Lung (tissue), 12 donors: ENCODE measurements around the gene RWDD2A. TPM values are rescaled to one million over a fixed set of nuclear protein-coding genes. Genes with fewer than 3 reads are reported as not detected.

Source experiments
- ATAC-seq: fragments of 200-7000 bp; cut with Tn5 transposase; one replicate; pipeline ENCODE4 v1.9.1; 2020; ENCODE audit warnings: moderate number of reproducible peaks; ENCODE audit not compliant: insufficient read depth, low FRiP score
- DNase-seq, 3 donors: peaks; one replicate each; pipeline ENCODE4 v3.0.0-alpha.2; 2013 to 2017
- H3K27ac ChIP-seq, 2 donors: one replicate each; pipeline ENCODE4 v1.5.1; 2013; ENCODE audit warnings: mild to moderate bottlenecking in 2 of 2, moderate library complexity in 2 of 2, control low read depth in 1 of 2, inconsistent platforms in 1 of 2, low read depth in 1 of 2, low read length in 1 of 2
- H3K27me3 ChIP-seq, 3 donors: one replicate each; pipeline ENCODE4 v1.5.1; 2013; ENCODE audit warnings: low read length in 2 of 3; ENCODE audit not compliant: control insufficient read depth in 3 of 3, insufficient read depth in 3 of 3
- H3K36me3 ChIP-seq, 4 donors: one replicate each; pipeline ENCODE4 v1.5.1; 2013; ENCODE audit warnings: low read length in 4 of 4, mild to moderate bottlenecking in 1 of 4, moderate library complexity in 1 of 4; ENCODE audit not compliant: control insufficient read depth in 4 of 4, insufficient read depth in 4 of 4
- H3K4me1 ChIP-seq, 5 donors: one replicate each; pipeline ENCODE4 v1.5.1; 2013; ENCODE audit warnings: low read length in 5 of 5, mild to moderate bottlenecking in 2 of 5, moderate library complexity in 1 of 5; ENCODE audit not compliant: control insufficient read depth in 5 of 5, insufficient read depth in 5 of 5
- H3K4me3 ChIP-seq: one replicate; pipeline ENCODE4 v1.5.1; 2013; ENCODE audit warnings: mild to moderate bottlenecking, control low read depth, moderate library complexity
- H3K9ac ChIP-seq, 2 donors: one replicate each; pipeline ENCODE4 v1.5.1; 2013; ENCODE audit warnings: low read length in 2 of 2, control low read depth in 1 of 2; ENCODE audit not compliant: insufficient read depth in 1 of 2
- H3K9me3 ChIP-seq, 4 donors: one replicate each; pipeline ENCODE4 v1.5.1; 2013; ENCODE audit warnings: low read length in 3 of 4, mild to moderate bottlenecking in 1 of 4, moderate library complexity in 1 of 4; ENCODE audit not compliant: control insufficient read depth in 4 of 4, insufficient read depth in 3 of 4
- WGBS, 2 donors: extraction: QIAGEN DNeasy Blood & Tissue Kit; methylation state at CpG; one replicate each; pipeline ENCODE4 v1.1.7; 2013; 5-methylcytosine and 5-hydroxymethylcytosine counted together
- polyA plus RNA-seq, 2 donors: library from polyadenylated mRNA; stranded (reverse); fragments of 200-250 nt; gene quantifications; one replicate each; pipeline ENCODE4 v1.2.1, GENCODE V29; 2013
- total RNA-seq, 2 donors: library from RNA; depleted of rRNA in 1 of 2; stranded (reverse); fragments of >200 nt in 1 of 2; gene quantifications; one replicate each; pipeline ENCODE4 v1.2.1, GENCODE V29; 2014 to 2021
- TF ChIP-seq, protein P1 (sequence below): IDR thresholded peaks from 2 replicates; pipeline ENCODE4 v1.5.1; 2012; ENCODE audit warnings: mild to moderate bottlenecking; ENCODE audit errors: control extremely low read depth, extremely low read depth
- donor health status: control.
- donor health status: control.
- donor health status: Bipolar disorder and iron deficiency.
- donor health status: healthy.
- donor health status: DM: yes; HTN: yes; CAD: no.

The RWDD2A gene
- total and polyA plus RNA-seq, 4 donors: 1.8 to 3.6 (median 2.6) TPM

- Histone ChIP-seq H3K9me3 (no peaks in the 10 kb centered on the region), H3K27me3 (no peaks in the 10 kb centered on the region), H3K4me1 (peaks cover 0 to 7% (median 0%) of the 10 kb centered on the region in 5 donors), H3K36me3 (peaks cover 7 to 31% (median 14%) of the 10 kb centered on the region in 4 donors), H3K4me3 (no peak overlapping the region), H3K9ac (no peak overlapping the region), H3K27ac (no peak overlapping the region)
- DNase-seq: no peak
- WGBS, 2 donors: 88 to 93% methylated on average over 4 of the region's 4 CpGs
- TF ChIP-seq, protein P1, sequence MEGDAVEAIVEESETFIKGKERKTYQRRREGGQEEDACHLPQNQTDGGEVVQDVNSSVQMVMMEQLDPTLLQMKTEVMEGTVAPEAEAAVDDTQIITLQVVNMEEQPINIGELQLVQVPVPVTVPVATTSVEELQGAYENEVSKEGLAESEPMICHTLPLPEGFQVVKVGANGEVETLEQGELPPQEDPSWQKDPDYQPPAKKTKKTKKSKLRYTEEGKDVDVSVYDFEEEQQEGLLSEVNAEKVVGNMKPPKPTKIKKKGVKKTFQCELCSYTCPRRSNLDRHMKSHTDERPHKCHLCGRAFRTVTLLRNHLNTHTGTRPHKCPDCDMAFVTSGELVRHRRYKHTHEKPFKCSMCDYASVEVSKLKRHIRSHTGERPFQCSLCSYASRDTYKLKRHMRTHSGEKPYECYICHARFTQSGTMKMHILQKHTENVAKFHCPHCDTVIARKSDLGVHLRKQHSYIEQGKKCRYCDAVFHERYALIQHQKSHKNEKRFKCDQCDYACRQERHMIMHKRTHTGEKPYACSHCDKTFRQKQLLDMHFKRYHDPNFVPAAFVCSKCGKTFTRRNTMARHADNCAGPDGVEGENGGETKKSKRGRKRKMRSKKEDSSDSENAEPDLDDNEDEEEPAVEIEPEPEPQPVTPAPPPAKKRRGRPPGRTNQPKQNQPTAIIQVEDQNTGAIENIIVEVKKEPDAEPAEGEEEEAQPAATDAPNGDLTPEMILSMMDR: no peak
- no peak for ATAC-seq
Measured at GRCh38 chr6:83153883-83154521, 39.2 kb upstream of the RWDD2A start.

DNA sequence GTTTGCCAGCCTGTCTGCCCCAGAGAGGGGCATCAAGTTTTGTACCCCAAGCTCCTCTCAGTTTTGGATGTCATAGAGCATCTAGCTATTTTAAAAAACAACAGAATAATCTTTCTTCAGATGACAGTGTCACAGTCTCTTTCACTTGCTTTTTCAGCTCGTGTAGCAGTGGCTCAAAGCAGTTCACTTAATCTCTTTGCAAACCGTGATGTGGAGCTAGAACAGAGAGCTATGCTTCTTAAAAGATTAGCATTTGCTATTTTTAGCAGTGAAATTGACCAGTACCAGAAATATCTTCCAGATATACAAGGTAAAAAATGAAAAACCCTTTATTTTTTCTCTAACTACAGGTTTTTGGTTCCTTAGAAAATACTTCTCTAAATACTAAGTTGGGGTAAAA is 37.4 kb upstream of the RWDD2A start:
- no peak overlapping the region for H3K4me3 ChIP-seq
- WGBS, 2 donors: 87 to 90% methylated on average over 2 of the region's 2 CpGs

GRCh38 chr6:83160167-83160566 is 33.0 kb upstream of the RWDD2A start:
- Histone ChIP-seq H3K9me3 (no peaks in the 10 kb centered on the region), H3K27ac (no peak overlapping the region), H3K4me3 (no peak overlapping the region), H3K36me3 (peaks cover 10 to 27% (median 23%) of the 10 kb centered on the region in 4 donors), H3K27me3 (no peaks in the 10 kb centered on the region), H3K4me1 (peaks cover 0 to 7% (median 0%) of the 10 kb centered on the region in 5 donors), H3K9ac (no peak overlapping the region)
- DNase-seq (no peak), ATAC-seq (no peak)
- 83 to 91% methylated on average over 1 of the region's 1 CpG for WGBS, 2 donors
- TF ChIP-seq, protein P1: no peak

More for the DNA sequence above, 37.4 kb upstream of the RWDD2A start:
- Histone ChIP-seq H3K27me3 (no peaks in the 10 kb centered on the region), H3K27ac (no peak overlapping the region), H3K9me3 (no peaks in the 10 kb centered on the region), H3K36me3 (peaks cover 14 to 32% (median 19%) of the 10 kb centered on the region in 4 donors), H3K4me1 (peaks cover 0 to 7% (median 0%) of the 10 kb centered on the region in 5 donors), H3K9ac (no peak overlapping the region)
- DNase-seq (no peak), ATAC-seq (no peak)
- TF ChIP-seq, protein P1: no peak
